Measurements from ENCODE around the gene CYB561D2. TPM values are rescaled to one million over a fixed set of nuclear protein-coding genes. Genes with fewer than 3 reads are reported as not detected.

The CYB561D2 gene
- total RNA-seq, 2 experiments from 2014 or later: 25.8 to 28.2 TPM

- ChIA-PET POLR2A (no interaction called here), CTCF (no interaction called here)
Observed at GRCh38 chr3:50390508-50391224, 40.0 kb downstream of the CYB561D2 start.

- ChIA-PET CTCF (no interaction called here), POLR2A (no interaction called here)
Observed at GRCh38 chr3:50392101-50392715, 41.5 kb downstream of the CYB561D2 start.

- ChIA-PET POLR2A (no interaction called here), CTCF (no interaction called here)
Observed at GRCh38 chr3:50393061-50393460, 42.4 kb downstream of the CYB561D2 start.

GRCh38 chr3:50395070-50395860 lies 44.6 kb downstream of the CYB561D2 start:
- ChIA-PET CTCF (no interaction called here), POLR2A (no interaction called here)

- POLR2A ChIA-PET: no interaction called here
Observed at GRCh38 chr3:50396502-50396901, 45.8 kb downstream of the CYB561D2 start.

GRCh38 chr3:50401978-50402595 lies 51.4 kb downstream of the CYB561D2 start:
- POLR2A ChIA-PET: no interaction called here
- CTCF ChIA-PET: no interaction called here

More at GRCh38 chr3:50396502-50396901, 45.8 kb downstream of the CYB561D2 start:
- CTCF ChIA-PET: no interaction called here

Other genes with a start within 250 kb of the CYB561D2 start
- under 1 TPM; 0.10 to 0.36 TPM for gene SEMA3F, start 195.5 kb upstream of the CYB561D2 start, total RNA-seq
- not detected for gene GNAT1, start 159.3 kb upstream of the CYB561D2 start, total RNA-seq
- gene SLC38A3, start 145.6 kb upstream of the CYB561D2 start, total RNA-seq: under 1 TPM in 1 of 2 experiments, not detected in 1; 0.29 TPM
- 100 to 1,000 TPM; 239 to 242 TPM for gene GNAI2, start 114.7 kb upstream of the CYB561D2 start, total RNA-seq
- gene SEMA3B, start 81.7 kb upstream of the CYB561D2 start, total RNA-seq: under 1 TPM; 0.40 to 0.46 TPM
- gene LSMEM2, start 71.8 kb upstream of the CYB561D2 start, total RNA-seq: not detected
- 100 to 1,000 TPM; 197 to 200 TPM for gene IFRD2, start 58.4 kb upstream of the CYB561D2 start, total RNA-seq
- 1 to 10 TPM; 8.5 to 9.4 TPM for gene HYAL3, start 51.5 kb upstream of the CYB561D2 start, total RNA-seq
- gene NAA80, start 51.5 kb upstream of the CYB561D2 start, total RNA-seq: 10 to 100 TPM; 17.3 to 17.5 TPM
- gene HYAL1, start 47.3 kb upstream of the CYB561D2 start, total RNA-seq: under 1 TPM in 1 of 2 experiments, not detected in 1; 0.36 TPM
- 10 to 100 TPM; 11.7 to 11.9 TPM for gene HYAL2, start 28.1 kb upstream of the CYB561D2 start, total RNA-seq
- 10 to 100 TPM; 33.6 TPM for gene TUSC2, start 22.6 kb upstream of the CYB561D2 start, total RNA-seq
- gene RASSF1, start 10.0 kb upstream of the CYB561D2 start, total RNA-seq: 10 to 100 TPM; 68.2 to 72.5 TPM
- gene ZMYND10, start 5.1 kb upstream of the CYB561D2 start, total RNA-seq: 1 to 10 TPM; 1.6 TPM
- 10 to 100 TPM; 39.5 to 46.6 TPM for gene NPRL2, start 87 bp upstream of the CYB561D2 start, total RNA-seq
- gene TMEM115, start 8.7 kb downstream of the CYB561D2 start, total RNA-seq: 10 to 100 TPM; 25.2 to 26.3 TPM
- gene CACNA2D2, start 152.8 kb downstream of the CYB561D2 start, total RNA-seq: under 1 TPM; 0.55 to 0.67 TPM
- gene C3orf18, start 216.9 kb downstream of the CYB561D2 start, total RNA-seq: 10 to 100 TPM; 11.3 to 12.7 TPM
- gene HEMK1, start 218.7 kb downstream of the CYB561D2 start, total RNA-seq: 10 to 100 TPM; 58.6 to 59.7 TPM